ENCODE measurements around the gene XYLT1. TPM values are rescaled to one million over a fixed set of nuclear protein-coding genes. Genes with fewer than 3 reads are reported as not detected.

The XYLT1 gene
- total and polyA plus RNA-seq, 2 of the 8 experiments (the other 6 are each of a cell fraction or from before 2014, with no cell fraction given), result 6.6 to 25.4 TPM

- H4K20me1 ChIP-seq (replicated peaks in 1 of 2; ENCODE audit: control insufficient read depth in 1 of 2, insufficient read depth in 2 of 2, low read length in 2 of 2), result no peaks in the 10 kb centered on the region
Measured at GRCh38 chr16:17219991-17220390, 250.8 kb downstream of the XYLT1 start.

More at GRCh38 chr16:17219991-17220390, 250.8 kb downstream of the XYLT1 start:
- H2BK120ac ChIP-seq (replicated peaks; ENCODE audit: low read depth, low read length), result no peak overlapping the region
- no peak overlapping the region for H3K23ac ChIP-seq (ENCODE audit: insufficient read length)
- H3K79me2 ChIP-seq (ENCODE audit: control insufficient read depth in 1 of 2, insufficient read depth in 2 of 2, low read length in 2 of 2), result no peaks in the 10 kb centered on the region
- no peak overlapping the region for H3K4me2 ChIP-seq (ENCODE audit: insufficient read depth in 1 of 2, low read depth in 2 of 2, low read length in 2 of 2)
- H2AFZ ChIP-seq (ENCODE audit: low read length), result no peak overlapping the region
- H3K4me1 ChIP-seq (replicated peaks in 1 of 4; ENCODE audit: control insufficient read depth in 3 of 4, insufficient read depth in 4 of 4, low read length in 3 of 4), result peaks cover 0 to 11% (median 0%) of the 10 kb centered on the region in 4 experiments; a peak in 1 of 7 replicates
- FAIRE-seq (no peak), DNase-seq (ENCODE audit: low read depth in 1 of 2, low spot score in 2 of 2) (no peak)
- H3K56ac ChIP-seq (replicated peaks; ENCODE audit: insufficient read length, low read depth, low read length), result no peak overlapping the region
- H2AK5ac ChIP-seq (ENCODE audit: low read depth, low read length), result no peak overlapping the region
- H4K8ac ChIP-seq (ENCODE audit: extremely low read depth, insufficient read depth, low read length), result no peak overlapping the region
- CTCF ChIA-PET (ENCODE audit: partially characterized antibody), result interaction anchor here (0.6 to 1.3 kb wide), 5 partner anchors 8 to 248 kb away, joined by 3 to 4 read pairs (median 3); no protein-coding TSS in a partner anchor
- 82% methylated on average over 2 of the region's 2 CpGs; no CpG with 5 or more reads in 1 of the 2 experiments for WGBS, 2 experiments (ENCODE audit: extremely low coverage in 1 of 2, insufficient coverage in 1 of 2, insufficient read length in 1 of 2, insufficient replicate concordance in 2 of 2, low coverage in 1 of 2, low lambda C conversion rate in 2 of 2, missing lambda C conversion rate in 1 of 2)
- H3K23me2 ChIP-seq (ENCODE audit: low read depth, low read length), result no peaks in the 10 kb centered on the region
- H3K14ac ChIP-seq (ENCODE audit: insufficient read length), result no peak overlapping the region
- no peak overlapping the region for H3K18ac ChIP-seq (ENCODE audit: extremely low read depth, low read length)
- H3K79me1 ChIP-seq (ENCODE audit: low read depth, low read length), result no peaks in the 10 kb centered on the region
- POLR2A ChIA-PET (ENCODE audit: partially characterized antibody), result no interaction called here
- H4K5ac ChIP-seq (ENCODE audit: insufficient read length, low read depth, low read length), result no peak overlapping the region
- no peak overlapping the region for H2BK5ac ChIP-seq (ENCODE audit: low read depth, low read length)
- no peaks in the 10 kb centered on the region for H3K9me3 ChIP-seq (ENCODE audit: insufficient read depth in 2 of 2, low read depth in 1 of 2, low read length in 1 of 2)
- H3K27ac ChIP-seq (ENCODE audit: low read depth, low read length), result no peak overlapping the region
- no peaks in the 10 kb centered on the region for H3K27me3 ChIP-seq (replicated peaks in 1 of 4; ENCODE audit: control insufficient read depth in 3 of 4, extremely low read depth in 1 of 4, insufficient read depth in 3 of 4, low read length in 3 of 4)
- TF ChIP-seq RFX5 (IDR thresholded peaks at IDR 0.05; ENCODE audit: borderline replicate concordance, low read depth, low read length), result no peak
- no peak for TF ChIP-seq EZH2 (IDR thresholded peaks at IDR 0.05; ENCODE audit: low read depth, low read length, severe bottlenecking)
- H2BK20ac ChIP-seq (ENCODE audit: low read length), result no peak overlapping the region
- H4K91ac ChIP-seq (replicated peaks; ENCODE audit: insufficient read length, low read length), result no peak overlapping the region
- no peak overlapping the region for H2BK15ac ChIP-seq (ENCODE audit: low read length)
- H3K9ac ChIP-seq (replicated peaks in 1 of 4; ENCODE audit: extremely low read depth in 1 of 4, low read depth in 3 of 4, low read length in 3 of 4), result no peak overlapping the region
- no peak overlapping the region for H3K4ac ChIP-seq (replicated peaks; ENCODE audit: insufficient read length, low read depth, low read length)
- H3K4me3 ChIP-seq (ENCODE audit: extremely low read depth in 1 of 4, insufficient read depth in 2 of 4, low read depth in 3 of 4, low read length in 4 of 4), result no peak overlapping the region
- H2BK12ac ChIP-seq (ENCODE audit: low read depth, low read length), result no peak overlapping the region
- no peaks in the 10 kb centered on the region for H3K36me3 ChIP-seq (ENCODE audit: control insufficient read depth in 2 of 4, insufficient read depth in 4 of 4, low read length in 3 of 4)

Data from H1 (cell line).